ENCODE data around the gene DNAH11. TPM values are rescaled to one million over a fixed set of nuclear protein-coding genes. Genes with fewer than 3 reads are reported as not detected.

Gene DNAH11
- total RNA-seq, 1 experiment from 2014 or later = 0.39 TPM

- BruUV-seq (replicated peaks) = no TSS peak
- ATAC-seq = no peak
- intact Hi-C loops (cut with micrococcal nuclease) = no loop called here
- Histone ChIP-seq H3K4me3 (replicated peaks in 1 of 2; ENCODE audit: low read depth in 1 of 2, low read length in 2 of 2) (no peak overlapping the region), H3K4me2 (ENCODE audit: low read length) (no peak overlapping the region), H3K9me3 (ENCODE audit: control insufficient read depth in 1 of 2, insufficient read depth in 1 of 2, low read depth in 1 of 2, low read length in 2 of 2) (no peaks in the 10 kb centered on the region), H2AFZ (ENCODE audit: low read depth, low read length, poor library complexity, severe bottlenecking) (no peak overlapping the region), H4K20me1 (ENCODE audit: insufficient read depth) (no peaks in the 10 kb centered on the region), H3K27ac (ENCODE audit: low read depth, low read length) (no peak overlapping the region), H3K79me2 (ENCODE audit: insufficient read depth, low read length) (no peaks in the 10 kb centered on the region), H3K9me2 (ENCODE audit: insufficient read depth) (no peaks in the 10 kb centered on the region), H3K9ac (ENCODE audit: low read length) (no peak overlapping the region), H3K4me1 (ENCODE audit: control insufficient read depth in 1 of 2, insufficient read depth in 2 of 2, low read length in 2 of 2) (no peaks in the 10 kb centered on the region), H3K27me3 (ENCODE audit: insufficient read depth, low read length) (no peaks in the 10 kb centered on the region), H3K36me3 (ENCODE audit: control insufficient read depth in 1 of 2, insufficient read depth in 2 of 2, low read length in 2 of 2) (no peaks in the 10 kb centered on the region)
- CTCF ChIA-PET = no interaction called here
- no peak for DNase-seq (ENCODE audit: low read depth, low spot score)
- TF ChIP-seq YY1 (IDR thresholded peaks at IDR 0.05; ENCODE audit: extremely low read depth, insufficient replicate concordance, low read depth, low read length) (no peak), RAD21 (IDR thresholded peaks at IDR 0.05; ENCODE audit: low read depth) (no peak), TCF7L2 (IDR thresholded peaks at IDR 0.05; ENCODE audit: borderline replicate concordance, extremely low read depth, insufficient read depth, insufficient read length) (no peak), ZBTB33 (IDR thresholded peaks at IDR 0.05; ENCODE audit: extremely low read depth, insufficient replicate concordance, low read length) (no peak), SP1 (IDR thresholded peaks at IDR 0.05; ENCODE audit: low read depth) (no peak), EZH2phosphoT487 (IDR thresholded peaks at IDR 0.05; ENCODE audit: borderline replicate concordance) (no peak), POLR2AphosphoS5 (IDR thresholded peaks at IDR 0.05; ENCODE audit: low read depth, low read length) (no peak), ELF1 (IDR thresholded peaks at IDR 0.05; ENCODE audit: borderline replicate concordance, low read depth) (no peak), EZH2 (IDR thresholded peaks at IDR 0.05) (no peak), CEBPB (IDR thresholded peaks at IDR 0.05; ENCODE audit: low read depth) (no peak)
- POLR2A ChIA-PET = no interaction called here
- RAD21 ChIA-PET (ENCODE audit: low non-redundant PET in 1 of 2, low total read pairs in 2 of 2, uncharacterized antibody in 2 of 2, unreplicated experiment in 2 of 2) = no interaction called here
Measured at GRCh38 chr7:21819048-21819447, 276.2 kb downstream of the DNAH11 start.

Data from HCT116 (cell line).